Measurements from ENCODE around the gene PDZD2. TPM values are rescaled to one million over a fixed set of nuclear protein-coding genes. Genes with fewer than 3 reads are reported as not detected.

PDZD2 gene
- total and polyA plus RNA-seq, 2 experiments from 2014 or later: 8.3 to 16.9 TPM

DNA sequence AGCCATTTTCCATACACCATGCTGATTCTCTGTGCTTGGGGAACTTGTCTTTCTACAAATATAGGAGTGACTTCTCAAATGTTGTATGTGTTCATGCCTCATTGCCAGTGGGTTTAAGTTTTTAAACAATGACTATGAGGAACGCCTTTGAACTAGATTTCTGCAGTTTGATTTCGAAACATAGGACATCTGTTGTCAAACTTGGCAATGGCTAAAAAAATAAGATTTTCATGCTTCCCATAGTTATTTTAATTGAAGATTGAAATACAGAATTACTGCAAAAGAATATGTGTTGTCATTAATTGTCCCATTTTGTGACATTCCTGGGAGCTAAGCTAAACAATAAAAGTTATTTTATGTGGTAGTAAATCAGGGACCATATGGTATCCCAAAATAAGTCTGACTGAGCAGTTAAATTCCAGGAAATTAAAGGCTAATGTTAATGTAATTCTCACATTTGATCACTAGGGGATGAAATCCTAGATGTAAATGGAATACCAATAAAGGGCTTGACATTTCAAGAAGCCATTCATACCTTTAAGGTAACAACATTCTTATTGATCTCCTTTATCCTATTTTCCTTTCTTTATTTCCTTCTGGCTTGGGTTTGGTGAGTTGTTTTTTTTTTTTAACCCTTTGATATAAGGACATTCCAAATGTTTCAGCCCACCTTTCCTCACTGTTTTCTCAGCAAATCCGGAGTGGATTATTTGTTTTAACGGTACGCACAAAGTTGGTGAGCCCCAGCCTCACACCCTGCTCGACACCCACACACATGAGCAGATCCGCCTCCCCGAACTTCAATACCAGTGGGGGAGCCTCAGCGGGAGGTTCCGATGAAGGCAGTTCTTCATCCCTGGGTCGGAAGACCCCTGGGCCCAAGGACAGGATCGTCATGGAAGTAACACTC is 418.5 kb downstream of the PDZD2 start:
- no peak overlapping the region for H3K4me3 Mint-ChIP-seq
- peaks cover under 1% of the 10 kb centered on the region; the same call in 1 of the 3 replicates for H3K4me1 Mint-ChIP-seq
- H3K36me3 ChIP-seq (ENCODE audit: insufficient read depth): 0 out of 2 replicates have a peak, but pooled peaks cover 6% of the 10 kb centered on the region
- no peak for ATAC-seq
- no peaks in the 10 kb centered on the region for H3K4me1 ChIP-seq (ENCODE audit: insufficient read depth)
- H3F3A ChIP-seq (replicated peaks; ENCODE audit: low read depth): no peaks in the 10 kb centered on the region
- no peak overlapping the region for H3K4me2 ChIP-seq
- H3K79me2 ChIP-seq (replicated peaks; ENCODE audit: insufficient read depth): no peaks in the 10 kb centered on the region
- no peak overlapping the region for H3K27ac Mint-ChIP-seq
- H3K9me2 ChIP-seq (ENCODE audit: insufficient read depth): 0 out of 2 replicates have a peak, but pooled peaks cover 6% of the 10 kb centered on the region
- no peaks in the 10 kb centered on the region for H4K20me1 ChIP-seq (replicated peaks; ENCODE audit: insufficient read depth)
- no peak overlapping the region for H3K4me3 ChIP-seq
- no peak overlapping the region for H3K27ac ChIP-seq (ENCODE audit: low read depth)
- TF ChIP-seq, protein P1, sequence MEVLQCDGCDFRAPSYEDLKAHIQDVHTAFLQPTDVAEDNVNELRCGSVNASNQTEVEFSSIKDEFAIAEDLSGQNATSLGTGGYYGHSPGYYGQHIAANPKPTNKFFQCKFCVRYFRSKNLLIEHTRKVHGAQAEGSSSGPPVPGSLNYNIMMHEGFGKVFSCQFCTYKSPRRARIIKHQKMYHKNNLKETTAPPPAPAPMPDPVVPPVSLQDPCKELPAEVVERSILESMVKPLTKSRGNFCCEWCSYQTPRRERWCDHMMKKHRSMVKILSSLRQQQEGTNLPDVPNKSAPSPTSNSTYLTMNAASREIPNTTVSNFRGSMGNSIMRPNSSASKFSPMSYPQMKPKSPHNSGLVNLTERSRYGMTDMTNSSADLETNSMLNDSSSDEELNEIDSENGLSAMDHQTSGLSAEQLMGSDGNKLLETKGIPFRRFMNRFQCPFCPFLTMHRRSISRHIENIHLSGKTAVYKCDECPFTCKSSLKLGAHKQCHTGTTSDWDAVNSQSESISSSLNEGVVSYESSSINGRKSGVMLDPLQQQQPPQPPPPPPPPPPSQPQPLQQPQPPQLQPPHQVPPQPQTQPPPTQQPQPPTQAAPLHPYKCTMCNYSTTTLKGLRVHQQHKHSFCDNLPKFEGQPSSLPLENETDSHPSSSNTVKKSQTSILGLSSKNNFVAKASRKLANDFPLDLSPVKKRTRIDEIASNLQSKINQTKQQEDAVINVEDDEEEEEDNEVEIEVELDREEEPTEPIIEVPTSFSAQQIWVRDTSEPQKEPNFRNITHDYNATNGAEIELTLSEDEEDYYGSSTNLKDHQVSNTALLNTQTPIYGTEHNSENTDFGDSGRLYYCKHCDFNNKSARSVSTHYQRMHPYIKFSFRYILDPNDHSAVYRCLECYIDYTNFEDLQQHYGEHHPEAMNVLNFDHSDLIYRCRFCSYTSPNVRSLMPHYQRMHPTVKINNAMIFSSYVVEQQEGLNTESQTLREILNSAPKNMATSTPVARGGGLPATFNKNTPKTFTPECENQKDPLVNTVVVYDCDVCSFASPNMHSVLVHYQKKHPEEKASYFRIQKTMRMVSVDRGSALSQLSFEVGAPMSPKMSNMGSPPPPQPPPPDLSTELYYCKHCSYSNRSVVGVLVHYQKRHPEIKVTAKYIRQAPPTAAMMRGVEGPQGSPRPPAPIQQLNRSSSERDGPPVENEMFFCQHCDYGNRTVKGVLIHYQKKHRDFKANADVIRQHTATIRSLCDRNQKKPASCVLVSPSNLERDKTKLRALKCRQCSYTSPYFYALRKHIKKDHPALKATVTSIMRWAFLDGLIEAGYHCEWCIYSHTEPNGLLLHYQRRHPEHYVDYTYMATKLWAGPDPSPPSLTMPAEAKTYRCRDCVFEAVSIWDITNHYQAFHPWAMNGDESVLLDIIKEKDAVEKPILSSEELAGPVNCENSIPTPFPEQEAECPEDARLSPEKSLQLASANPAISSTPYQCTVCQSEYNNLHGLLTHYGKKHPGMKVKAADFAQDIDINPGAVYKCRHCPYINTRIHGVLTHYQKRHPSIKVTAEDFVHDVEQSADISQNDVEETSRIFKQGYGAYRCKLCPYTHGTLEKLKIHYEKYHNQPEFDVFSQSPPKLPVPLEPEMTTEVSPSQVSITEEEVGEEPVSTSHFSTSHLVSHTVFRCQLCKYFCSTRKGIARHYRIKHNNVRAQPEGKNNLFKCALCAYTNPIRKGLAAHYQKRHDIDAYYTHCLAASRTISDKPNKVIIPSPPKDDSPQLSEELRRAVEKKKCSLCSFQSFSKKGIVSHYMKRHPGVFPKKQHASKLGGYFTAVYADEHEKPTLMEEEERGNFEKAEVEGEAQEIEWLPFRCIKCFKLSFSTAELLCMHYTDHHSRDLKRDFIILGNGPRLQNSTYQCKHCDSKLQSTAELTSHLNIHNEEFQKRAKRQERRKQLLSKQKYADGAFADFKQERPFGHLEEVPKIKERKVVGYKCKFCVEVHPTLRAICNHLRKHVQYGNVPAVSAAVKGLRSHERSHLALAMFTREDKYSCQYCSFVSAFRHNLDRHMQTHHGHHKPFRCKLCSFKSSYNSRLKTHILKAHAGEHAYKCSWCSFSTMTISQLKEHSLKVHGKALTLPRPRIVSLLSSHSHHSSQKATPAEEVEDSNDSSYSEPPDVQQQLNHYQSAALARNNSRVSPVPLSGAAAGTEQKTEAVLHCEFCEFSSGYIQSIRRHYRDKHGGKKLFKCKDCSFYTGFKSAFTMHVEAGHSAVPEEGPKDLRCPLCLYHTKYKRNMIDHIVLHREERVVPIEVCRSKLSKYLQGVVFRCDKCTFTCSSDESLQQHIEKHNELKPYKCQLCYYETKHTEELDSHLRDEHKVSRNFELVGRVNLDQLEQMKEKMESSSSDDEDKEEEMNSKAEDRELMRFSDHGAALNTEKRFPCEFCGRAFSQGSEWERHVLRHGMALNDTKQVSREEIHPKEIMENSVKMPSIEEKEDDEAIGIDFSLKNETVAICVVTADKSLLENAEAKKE (CRISPR knock-in tag; IDR thresholded peaks at IDR 0.05): no peak
- TF ChIP-seq POLR2AphosphoS5 (IDR thresholded peaks at IDR 0.05; ENCODE audit: low read depth) (no peak), NANOG (IDR thresholded peaks at IDR 0.05; ENCODE audit: borderline replicate concordance) (no peak), JUNB (IDR thresholded peaks at IDR 0.05; ENCODE audit: unreplicated experiment) (no peak), ZNF114 (CRISPR knock-in tag; IDR thresholded peaks at IDR 0.05) (no peak)
- TF ChIP-seq, protein P2, sequence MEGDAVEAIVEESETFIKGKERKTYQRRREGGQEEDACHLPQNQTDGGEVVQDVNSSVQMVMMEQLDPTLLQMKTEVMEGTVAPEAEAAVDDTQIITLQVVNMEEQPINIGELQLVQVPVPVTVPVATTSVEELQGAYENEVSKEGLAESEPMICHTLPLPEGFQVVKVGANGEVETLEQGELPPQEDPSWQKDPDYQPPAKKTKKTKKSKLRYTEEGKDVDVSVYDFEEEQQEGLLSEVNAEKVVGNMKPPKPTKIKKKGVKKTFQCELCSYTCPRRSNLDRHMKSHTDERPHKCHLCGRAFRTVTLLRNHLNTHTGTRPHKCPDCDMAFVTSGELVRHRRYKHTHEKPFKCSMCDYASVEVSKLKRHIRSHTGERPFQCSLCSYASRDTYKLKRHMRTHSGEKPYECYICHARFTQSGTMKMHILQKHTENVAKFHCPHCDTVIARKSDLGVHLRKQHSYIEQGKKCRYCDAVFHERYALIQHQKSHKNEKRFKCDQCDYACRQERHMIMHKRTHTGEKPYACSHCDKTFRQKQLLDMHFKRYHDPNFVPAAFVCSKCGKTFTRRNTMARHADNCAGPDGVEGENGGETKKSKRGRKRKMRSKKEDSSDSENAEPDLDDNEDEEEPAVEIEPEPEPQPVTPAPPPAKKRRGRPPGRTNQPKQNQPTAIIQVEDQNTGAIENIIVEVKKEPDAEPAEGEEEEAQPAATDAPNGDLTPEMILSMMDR (conservative IDR thresholded peaks at IDR 0.05; ENCODE audit: low read depth in 2 of 2): peak in 1 of 2 experiments; percentile 41; a peak in 3 of 4 replicates
- TF ChIP-seq, protein P3, sequence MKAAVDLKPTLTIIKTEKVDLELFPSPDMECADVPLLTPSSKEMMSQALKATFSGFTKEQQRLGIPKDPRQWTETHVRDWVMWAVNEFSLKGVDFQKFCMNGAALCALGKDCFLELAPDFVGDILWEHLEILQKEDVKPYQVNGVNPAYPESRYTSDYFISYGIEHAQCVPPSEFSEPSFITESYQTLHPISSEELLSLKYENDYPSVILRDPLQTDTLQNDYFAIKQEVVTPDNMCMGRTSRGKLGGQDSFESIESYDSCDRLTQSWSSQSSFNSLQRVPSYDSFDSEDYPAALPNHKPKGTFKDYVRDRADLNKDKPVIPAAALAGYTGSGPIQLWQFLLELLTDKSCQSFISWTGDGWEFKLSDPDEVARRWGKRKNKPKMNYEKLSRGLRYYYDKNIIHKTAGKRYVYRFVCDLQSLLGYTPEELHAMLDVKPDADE (IDR thresholded peaks at IDR 0.05): no peak
- no peaks in the 10 kb centered on the region; the same call in 2 of the 3 replicates for H3K9me3 Mint-ChIP-seq
- DNase-seq (ENCODE audit: low spot score): peak; percentile 56
- H3K27me3 ChIP-seq (ENCODE audit: insufficient read depth): no peaks in the 10 kb centered on the region
- H3K27me3 Mint-ChIP-seq (ENCODE audit: insufficient read depth, low read depth, poor library complexity): no peaks in the 10 kb centered on the region
- H3K36me3 Mint-ChIP-seq (ENCODE audit: low read depth): peaks cover 10% of the 10 kb centered on the region
- no peak overlapping the region for H2AFZ ChIP-seq

All from GM23338 (cell line).